BJ (cell line): ENCODE measurements around the gene OR52J3. TPM values are rescaled to one million over a fixed set of nuclear protein-coding genes. Genes with fewer than 3 reads are reported as not detected.

Experiments used
- CTCF ChIA-PET: fragments of 350-600 bp; formaldehyde crosslinking; extraction: SDS; loops from one replicate; lab custom pipeline; 2021; ENCODE audit warnings: antibody characterized with exemption, inconsistent platforms; lab: Yijun Ruan, JAX
- POLR2A ChIA-PET: fragments of 300-600 bp; sonication (Branson Sonifier 250); formaldehyde crosslinking; extraction: SDS; loops from one replicate; lab custom pipeline; 2021; ENCODE audit warnings: antibody characterized with exemption; lab: Charles Lee
- DNase-seq: peaks from one replicate; pipeline ENCODE4 v3.0.0-alpha.2; 2011; ENCODE audit warnings: low read depth
- H3K27me3 ChIP-seq: 2 replicates; pipeline ENCODE4 v1.6.0; 2011; ENCODE audit warnings: low read length; ENCODE audit not compliant: control insufficient read depth, insufficient read depth
- H3K36me3 ChIP-seq: 2 replicates; pipeline ENCODE4 v1.5.1; 2011; ENCODE audit warnings: low read length; ENCODE audit not compliant: control insufficient read depth, insufficient read depth
- H3K4me3 ChIP-seq: 2 replicates; pipeline ENCODE4 v1.5.1; 2011; ENCODE audit warnings: low read depth, mild to moderate bottlenecking, control low read depth, low read length
- CTCF ChIP-seq: IDR thresholded peaks from 2 replicates; pipeline ENCODE4 v1.5.1; 2011; ENCODE audit warnings: low read depth, mild to moderate bottlenecking, control low read depth, inconsistent platforms, low read length, moderate library complexity; ENCODE audit not compliant: insufficient read depth
- polyA minus RNA-seq: library from RNA; depleted of rRNA, polyadenylated mRNA; stranded (reverse); fragments of >200 nt; gene quantifications from 2 replicates; pipeline ENCODE4 v1.2.3, GENCODE V29; 2011; rRNA and poly(A)+ RNA removed
- polyA plus RNA-seq: library from polyadenylated mRNA; depleted of rRNA; stranded (reverse); fragments of >200 nt; gene quantifications from 2 replicates; pipeline ENCODE4 v1.2.3, GENCODE V29; 2011; rRNA removed

Gene OR52J3
- polyA plus RNA-seq (not detected in 2 replicates), polyA minus RNA-seq (not detected in 2 replicates)

DNA sequence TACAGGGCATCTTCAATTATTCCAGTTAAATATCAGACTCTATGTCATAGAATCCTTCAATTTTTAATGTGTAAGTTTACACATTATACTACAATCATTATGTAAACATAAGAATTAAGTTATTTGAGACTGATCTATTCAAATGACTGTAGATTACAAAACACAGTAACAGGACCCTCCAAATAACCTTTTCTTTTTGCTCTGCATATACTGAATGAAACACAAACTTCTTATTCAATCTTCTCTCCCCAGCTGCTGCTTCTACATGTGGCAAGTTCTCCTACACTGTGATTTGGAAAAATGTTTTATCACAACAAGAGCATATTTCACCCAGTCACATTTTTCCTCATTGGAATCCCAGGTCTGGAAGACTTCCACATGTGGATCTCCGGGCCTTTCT lies at the start of gene OR52J3:
Gene OR52J3, plus strand, starts transcription at position 301 of the 400 bp plus-strand sequence. Its CDS starts 0 bp downstream, at position 301.
- H3K36me3 ChIP-seq = no peaks in the 10 kb centered on the region
- CTCF ChIA-PET = no interaction called here
- TF ChIP-seq CTCF = no peak
- POLR2A ChIA-PET = no interaction called here
- no peak within 1 kb of the TSS for H3K4me3 ChIP-seq
- H3K27me3 ChIP-seq = no peaks in the 10 kb centered on the region
- DNase-seq = no peak

DNA sequence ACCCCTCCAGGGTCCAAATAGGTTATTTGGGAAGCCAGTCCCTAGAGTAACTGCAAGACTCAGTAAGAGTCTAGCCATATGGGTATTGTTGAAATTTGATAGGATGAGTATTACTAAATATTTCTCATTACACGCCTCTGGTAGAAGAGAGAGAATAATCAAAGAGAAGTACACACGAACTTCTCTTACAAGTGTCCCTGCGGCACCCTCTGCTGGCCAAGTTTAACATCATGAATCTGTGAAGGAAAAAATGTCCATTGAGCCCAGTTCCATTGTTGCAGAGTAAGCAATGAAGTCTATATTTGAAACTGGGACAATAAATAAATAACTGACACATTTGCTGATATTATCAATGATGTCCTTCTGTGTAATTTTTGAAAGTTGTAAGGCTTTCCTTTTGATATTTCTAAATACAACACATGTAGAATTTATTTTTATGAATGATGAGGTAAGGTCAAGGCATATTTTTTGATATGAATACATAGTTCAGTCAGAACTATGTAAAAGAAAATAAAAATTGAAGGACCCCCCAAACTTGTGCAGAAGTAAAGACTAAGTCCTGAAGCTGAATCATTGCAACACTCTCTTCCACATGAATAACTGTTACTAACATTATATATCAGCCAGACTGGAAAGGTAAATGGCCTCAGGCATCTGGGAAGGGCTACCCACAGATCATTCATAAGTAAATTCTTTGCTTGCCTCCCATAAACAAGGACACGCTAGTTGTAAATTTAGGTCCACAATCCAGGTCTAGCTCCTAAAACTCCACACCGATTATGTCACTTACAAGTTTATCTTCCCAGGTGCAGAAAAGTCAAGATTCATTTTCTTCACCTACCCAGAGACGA lies 41.7 kb upstream of the OR52J3 start:
- no peaks in the 10 kb centered on the region for H3K36me3 ChIP-seq
- CTCF ChIA-PET = interaction anchor here (0.7 to 2.6 kb wide), 6 partner anchors 13 to 817 kb away, joined by 3 to 19 read pairs (median 3); partner anchors contain the start of gene OR51D1
- peak; percentile 1 for DNase-seq

GRCh38 chr11:5007561-5007960 lies 38.8 kb upstream of the OR52J3 start:
- CTCF ChIA-PET = interaction anchor here (1.0 to 2.6 kb wide), 3 partner anchors 371 to 825 kb away, joined by 3 to 10 read pairs (median 3); partner anchors contain the start of gene OR51D1
- Histone ChIP-seq H3K4me3 (no peak overlapping the region), H3K27me3 (no peaks in the 10 kb centered on the region), H3K36me3 (no peaks in the 10 kb centered on the region)
- TF ChIP-seq CTCF = no peak
- no peak for DNase-seq
- POLR2A ChIA-PET = no interaction called here

More for the DNA sequence above, 41.7 kb upstream of the OR52J3 start:
- POLR2A ChIA-PET = no interaction called here
- no peak overlapping the region for H3K4me3 ChIP-seq
- TF ChIP-seq CTCF = peak; percentile 63
- H3K27me3 ChIP-seq = no peaks in the 10 kb centered on the region

GRCh38 chr11:5011254-5011653 lies 35.1 kb upstream of the OR52J3 start:
- TF ChIP-seq CTCF = no peak
- H3K27me3 ChIP-seq = no peaks in the 10 kb centered on the region
- POLR2A ChIA-PET = no interaction called here
- CTCF ChIA-PET = no interaction called here
- DNase-seq = no peak
- no peak overlapping the region for H3K4me3 ChIP-seq
- no peaks in the 10 kb centered on the region for H3K36me3 ChIP-seq

- TF ChIP-seq CTCF = no peak
- Histone ChIP-seq H3K27me3 (no peaks in the 10 kb centered on the region), H3K4me3 (no peak overlapping the region), H3K36me3 (no peaks in the 10 kb centered on the region)
- no peak for DNase-seq
- CTCF ChIA-PET = interaction anchor here (1.0 kb wide), 1 partner anchor 9 kb away, joined by 3 read pairs; no protein-coding TSS in a partner anchor
- POLR2A ChIA-PET = no interaction called here
Observed at GRCh38 chr11:5013012-5013411, 33.3 kb upstream of the OR52J3 start.
